Endothelial cell of umbilical vein (primary cell): Measurements from ENCODE around the gene SCRN3. TPM values are rescaled to one million over a fixed set of nuclear protein-coding genes. Genes with fewer than 3 reads are reported as not detected.

Experiments
- BruUV-seq: library from RNA; stranded (reverse); fragments of 400-500 nt; replicated peaks from 2 replicates; lab custom pipeline; 2021; lab: Mats Ljungman, UMichigan
- CTCF ChIA-PET: fragments of 300-600, 350-600 bp; sonication (Branson Sonifier 250); formaldehyde crosslinking; loops from one replicate; lab custom pipeline; 2021; ENCODE audit warnings: antibody characterized with exemption, inconsistent platforms; lab: Charles Lee
- POLR2A ChIA-PET: fragments of 300-600, 350-600 bp; sonication (Branson Sonifier 250); formaldehyde crosslinking; loops from one replicate; lab custom pipeline; 2021; ENCODE audit warnings: antibody characterized with exemption, inconsistent platforms; lab: Charles Lee
- DNase-seq: peaks from one replicate; pipeline ENCODE4 v3.0.0-alpha.2; 2011; ENCODE audit warnings: low read depth, low spot score
- FAIRE-seq: peaks from 2 replicates; lab custom pipeline; 2011; peaks lifted over from hg19 to GRCh38; lab: Jason Lieb, UNC
- H2AFZ ChIP-seq: 2 replicates; pipeline ENCODE4 v1.6.0; 2012; ENCODE audit warnings: low read depth, low read length, control low read depth, inconsistent platforms
- H3K27ac ChIP-seq: 2 replicates; pipeline ENCODE4 v1.5.1; 2011; ENCODE audit warnings: low read depth, mild to moderate bottlenecking, control low read depth, low read length, moderate library complexity; ENCODE audit not compliant: insufficient read depth
- H3K27me3 ChIP-seq, 2 experiments: 2 replicates each; pipeline versions ENCODE4 v1.6.0 to v1.6.1; 2011; ENCODE audit warnings: low read length in 2 of 2, mixed read lengths in 1 of 2; ENCODE audit not compliant: control insufficient read depth in 2 of 2, insufficient read depth in 2 of 2
- H3K36me3 ChIP-seq, 2 experiments: 2 replicates in 1 of 2; 3 replicates in 1 of 2; pipeline ENCODE4 v1.5.1; 2011; ENCODE audit warnings: low read length in 2 of 2, mild to moderate bottlenecking in 1 of 2, moderate library complexity in 1 of 2; ENCODE audit not compliant: control insufficient read depth in 2 of 2, insufficient read depth in 2 of 2; ENCODE audit errors: extremely low read depth in 1 of 2
- H3K4me1 ChIP-seq: 3 replicates; pipeline ENCODE4 v1.5.1; 2011; ENCODE audit warnings: mild to moderate bottlenecking, low read length; ENCODE audit not compliant: control insufficient read depth, insufficient read depth; ENCODE audit errors: extremely low read depth
- H3K4me2 ChIP-seq: 2 replicates; pipeline ENCODE4 v1.6.1; 2011; ENCODE audit warnings: low read length, control low read depth, mixed read lengths; ENCODE audit not compliant: insufficient read depth
- H3K4me3 ChIP-seq, 3 experiments: fragments of 200-600 bp in 1 of 3; sonication (generic), shearing (Covaris generic) in 1 of 3; replicated peaks in 1 of 3; 2 replicates each; pipeline ENCODE4 v1.5.1; 2011 to 2016; ENCODE audit warnings: control low read depth in 3 of 3, low read length in 3 of 3, mild to moderate bottlenecking in 2 of 3, inconsistent platforms in 1 of 3, low read depth in 1 of 3, moderate library complexity in 1 of 3; ENCODE audit not compliant: insufficient read depth in 1 of 3
- H3K79me2 ChIP-seq: 2 replicates; pipeline ENCODE4 v1.6.0; 2012; ENCODE audit warnings: low read length, inconsistent platforms; ENCODE audit not compliant: control insufficient read depth, insufficient read depth
- H3K9ac ChIP-seq: replicated peaks from 2 replicates; pipeline ENCODE3; 2011; ENCODE audit warnings: low read length, control low read depth; ENCODE audit not compliant: insufficient read depth; ENCODE audit errors: extremely low read depth
- H3K9me1 ChIP-seq: replicated peaks from 3 replicates; pipeline ENCODE4 v1.6.0; 2011; ENCODE audit warnings: mild to moderate bottlenecking, low read length; ENCODE audit not compliant: control insufficient read depth, insufficient read depth; ENCODE audit errors: extremely low read depth
- H3K9me3 ChIP-seq: replicated peaks from 2 replicates; pipeline ENCODE4 v1.5.1; 2012; ENCODE audit warnings: low read length, inconsistent platforms; ENCODE audit not compliant: control insufficient read depth, insufficient read depth
- H4K20me1 ChIP-seq: replicated peaks from 2 replicates; pipeline ENCODE3; 2011; ENCODE audit warnings: mild to moderate bottlenecking, low read length; ENCODE audit not compliant: control insufficient read depth, insufficient read depth; ENCODE audit errors: extremely low read depth
- EZH2 ChIP-seq: IDR thresholded peaks from 2 replicates; pipeline ENCODE4 v1.6.1; 2012; ENCODE audit warnings: borderline replicate concordance, low read depth, mild to moderate bottlenecking, moderate library complexity, low read length, inconsistent platforms; ENCODE audit not compliant: severe bottlenecking
- FOS ChIP-seq: IDR thresholded peaks from 2 replicates; pipeline ENCODE4 v1.6.1; 2011; ENCODE audit warnings: mild to moderate bottlenecking, low read length, moderate library complexity, borderline replicate concordance; ENCODE audit not compliant: insufficient read depth
- GATA2 ChIP-seq: IDR thresholded peaks from 2 replicates; pipeline ENCODE4 v1.7.0; 2011; ENCODE audit warnings: low read depth, mild to moderate bottlenecking, moderate library complexity, mixed read lengths, low read length; ENCODE audit not compliant: insufficient read length, insufficient read depth
- JUN ChIP-seq: IDR thresholded peaks from 2 replicates; pipeline ENCODE4 v1.6.1; 2011; ENCODE audit warnings: borderline replicate concordance, low read depth; ENCODE audit not compliant: insufficient read length, insufficient read depth
- MYC ChIP-seq: IDR thresholded peaks from one replicate; pipeline ENCODE4 v1.6.1; 2011; ENCODE audit warnings: mild to moderate bottlenecking, low read depth, low read length
- POLR2A ChIP-seq: IDR thresholded peaks from 2 replicates; pipeline ENCODE4 v1.6.1; 2012; ENCODE audit warnings: low read depth, mild to moderate bottlenecking, control low read depth, low read length
- POLR2AphosphoS5 ChIP-seq: IDR thresholded peaks from 2 replicates; pipeline ENCODE4 v1.6.1; 2012; ENCODE audit warnings: low read depth, mild to moderate bottlenecking, control low read depth, low read length, moderate library complexity; ENCODE audit not compliant: insufficient read depth
- dilution Hi-C: fragments of 300-500 bp; cut with MboI; formaldehyde crosslinking; loops from one replicate; pipeline ENCODE4 v1.15.0; 2019; ENCODE audit warnings: low sequenced_read_pairs; ENCODE audit not compliant: extremely low pct_ligation_motif_present
- intact Hi-C: fragments of 100-400 bp; cut with micrococcal nuclease; formaldehyde crosslinking; loops from one replicate; pipeline ENCODE4 v1.10.0; 2022
- polyA plus RNA-seq, 4 experiments: library from polyadenylated mRNA; depleted of rRNA in 3 of 4; stranded (reverse) in 3 of 4; unstranded in 1 of 4; fragments of >200 nt; gene quantifications; 2 replicates each; pipeline versions ENCODE4 v1.2.1 to v1.2.3, GENCODE V29; 2011 to 2012; ENCODE audit warnings: missing spikeins in 1 of 4
- total RNA-seq: library from RNA; stranded (reverse); gene quantifications from 2 replicates; pipeline ENCODE4 v1.2.3, GENCODE V29; 2021
- TF ChIP-seq, protein P1 (sequence below): IDR thresholded peaks from 2 replicates; pipeline ENCODE4 v1.6.1; 2011; ENCODE audit not compliant: insufficient read depth, insufficient read length
- TF ChIP-seq, protein P2 (sequence below), 2 donors: IDR thresholded peaks; 1 replicate in 1 of 2; 2 replicates in 1 of 2; pipeline ENCODE4 v1.5.1; 2011; ENCODE audit warnings: low read length in 2 of 2, mild to moderate bottlenecking in 2 of 2, moderate library complexity in 2 of 2, control low read depth in 1 of 2, inconsistent platforms in 1 of 2, low read depth in 1 of 2; ENCODE audit not compliant: insufficient read depth in 1 of 2; ENCODE audit errors: extremely low read depth in 1 of 2

The SCRN3 gene
- total and polyA plus RNA-seq, 2 donors (not counting 3 experiments of a cell fraction or from before 2014, with no cell fraction given) = 10.7 to 24.0 TPM

DNA sequence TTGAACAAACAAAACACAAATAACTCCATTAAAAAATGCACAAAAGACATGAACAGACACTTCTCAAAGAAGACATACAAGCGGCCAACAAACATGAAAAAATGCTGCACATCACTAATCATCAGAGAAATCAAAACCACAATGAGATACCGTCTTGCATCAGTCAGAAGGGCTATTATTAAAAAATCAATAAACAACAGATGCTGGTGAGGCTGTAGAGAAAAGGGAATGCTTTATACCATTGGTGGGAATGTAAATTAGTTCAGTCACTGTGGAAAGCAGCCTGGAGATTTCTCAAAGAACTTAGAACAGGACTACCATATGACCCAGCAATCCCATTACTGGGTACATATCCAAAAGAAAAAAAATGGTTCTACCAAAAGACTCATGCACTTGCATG, 53.5 kb downstream of the SCRN3 start:
- Histone ChIP-seq H3K4me2 (no peak overlapping the region), H2AFZ (no peak overlapping the region), H3K79me2 (no peaks in the 10 kb centered on the region), H3K4me1 (no peaks in the 10 kb centered on the region), H3K9ac (no peak overlapping the region), H4K20me1 (no peaks in the 10 kb centered on the region), H3K9me3 (no peaks in the 10 kb centered on the region), H3K36me3 (no peaks in the 10 kb centered on the region), H3K27me3 (no peaks in the 10 kb centered on the region), H3K4me3 (no peak overlapping the region), H3K27ac (no peak overlapping the region), H3K9me1 (no peaks in the 10 kb centered on the region)
- DNase-seq = no peak
- POLR2A ChIA-PET = no interaction called here
- no peak for FAIRE-seq
- no TSS peak for BruUV-seq
- dilution Hi-C loops = no loop called here
- TF ChIP-seq POLR2A (no peak), EZH2 (no peak), MYC (no peak), FOS (no peak), JUN (no peak), POLR2AphosphoS5 (no peak), GATA2 (no peak)
- TF ChIP-seq, protein P1, sequence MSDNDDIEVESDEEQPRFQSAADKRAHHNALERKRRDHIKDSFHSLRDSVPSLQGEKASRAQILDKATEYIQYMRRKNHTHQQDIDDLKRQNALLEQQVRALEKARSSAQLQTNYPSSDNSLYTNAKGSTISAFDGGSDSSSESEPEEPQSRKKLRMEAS = no peak
- TF ChIP-seq, protein P2, sequence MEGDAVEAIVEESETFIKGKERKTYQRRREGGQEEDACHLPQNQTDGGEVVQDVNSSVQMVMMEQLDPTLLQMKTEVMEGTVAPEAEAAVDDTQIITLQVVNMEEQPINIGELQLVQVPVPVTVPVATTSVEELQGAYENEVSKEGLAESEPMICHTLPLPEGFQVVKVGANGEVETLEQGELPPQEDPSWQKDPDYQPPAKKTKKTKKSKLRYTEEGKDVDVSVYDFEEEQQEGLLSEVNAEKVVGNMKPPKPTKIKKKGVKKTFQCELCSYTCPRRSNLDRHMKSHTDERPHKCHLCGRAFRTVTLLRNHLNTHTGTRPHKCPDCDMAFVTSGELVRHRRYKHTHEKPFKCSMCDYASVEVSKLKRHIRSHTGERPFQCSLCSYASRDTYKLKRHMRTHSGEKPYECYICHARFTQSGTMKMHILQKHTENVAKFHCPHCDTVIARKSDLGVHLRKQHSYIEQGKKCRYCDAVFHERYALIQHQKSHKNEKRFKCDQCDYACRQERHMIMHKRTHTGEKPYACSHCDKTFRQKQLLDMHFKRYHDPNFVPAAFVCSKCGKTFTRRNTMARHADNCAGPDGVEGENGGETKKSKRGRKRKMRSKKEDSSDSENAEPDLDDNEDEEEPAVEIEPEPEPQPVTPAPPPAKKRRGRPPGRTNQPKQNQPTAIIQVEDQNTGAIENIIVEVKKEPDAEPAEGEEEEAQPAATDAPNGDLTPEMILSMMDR (IDR thresholded peaks at IDR 0.05; ENCODE audit: extremely low read depth in 1 of 2, insufficient read depth in 1 of 2, low read depth in 1 of 2, low read length in 2 of 2) = no peak
- intact Hi-C loops = no loop called here
- CTCF ChIA-PET = no interaction called here
